SK-N-SH (cell line): Measurements from ENCODE around the gene ACAT2. TPM values are rescaled to one million over a fixed set of nuclear protein-coding genes. Genes with fewer than 3 reads are reported as not detected.

Experiments used
- CTCF ChIA-PET: fragments of 300-600, 350-600 bp; formaldehyde crosslinking; extraction: SDS; loops from one replicate; lab custom pipeline; 2021; lab: Yijun Ruan, JAX
- POLR2A ChIA-PET: fragments of 350-600 bp; sonication (Branson Sonifier 250); formaldehyde crosslinking; extraction: SDS; loops from one replicate; lab custom pipeline; 2020; ENCODE audit warnings: antibody characterized with exemption, inconsistent platforms; lab: Yijun Ruan, JAX
- DNase-seq: peaks from one replicate; pipeline ENCODE4 v3.0.0; 2012
- H2AFZ ChIP-seq: fragments of 200-600 bp; sonication (generic); 2 replicates; pipeline ENCODE4 v1.8.1; 2016; ENCODE audit warnings: antibody characterized with exemption, mild to moderate bottlenecking, low read depth
- H3F3A ChIP-seq: fragments of 200-600 bp; sonication (generic); replicated peaks from 2 replicates; pipeline ENCODE3; 2016; ENCODE audit warnings: antibody characterized with exemption, mild to moderate bottlenecking; ENCODE audit not compliant: insufficient read depth
- H3K27ac ChIP-seq, 2 experiments: fragments of 200-500 bp in 1 of 2; fragments of 200-600 bp in 1 of 2; sonication (Bioruptor generic) in 1 of 2; sonication (generic), shearing (Covaris generic) in 1 of 2; 2 replicates each; pipeline versions ENCODE4 v1.5.1 to v1.6.1; 2014 to 2016; ENCODE audit warnings: low read depth in 2 of 2, inconsistent platforms in 1 of 2, low read length in 1 of 2, mild to moderate bottlenecking in 1 of 2, mixed read lengths in 1 of 2
- H3K27me3 ChIP-seq: fragments of 200-600 bp; sonication (generic), shearing (Covaris generic); 2 replicates; pipeline ENCODE4 v1.6.1; 2016; ENCODE audit warnings: mixed run types; ENCODE audit not compliant: insufficient read depth
- H3K36me3 ChIP-seq, 2 experiments: fragments of 200-500 bp in 1 of 2; fragments of 200-600 bp in 1 of 2; sonication (Bioruptor generic) in 1 of 2; sonication (generic) in 1 of 2; replicated peaks in 1 of 2; 2 replicates each; pipeline versions ENCODE3 to v1.5.1; 2014 to 2016; ENCODE audit warnings: low read length in 1 of 2, mild to moderate bottlenecking in 1 of 2; ENCODE audit not compliant: insufficient read depth in 2 of 2, control insufficient read depth in 1 of 2
- H3K4me1 ChIP-seq, 2 experiments: fragments of 200-500 bp in 1 of 2; fragments of 200-600 bp in 1 of 2; sonication (Bioruptor generic) in 1 of 2; sonication (generic), shearing (Covaris generic) in 1 of 2; 2 replicates each; pipeline versions ENCODE4 v1.5.1 to v1.6.1; 2014 to 2016; ENCODE audit warnings: low read depth in 1 of 2, low read length in 1 of 2, mixed run types in 1 of 2; ENCODE audit not compliant: insufficient read depth in 2 of 2, control insufficient read depth in 1 of 2
- H3K4me2 ChIP-seq: fragments of 200-600 bp; sonication (generic), shearing (Covaris generic); 2 replicates; pipeline ENCODE4 v1.6.1; 2017; ENCODE audit warnings: mixed run types
- H3K4me3 ChIP-seq, 2 experiments: fragments of 200-500 bp in 1 of 2; fragments of 200-600 bp in 1 of 2; sonication (Bioruptor generic) in 1 of 2; sonication (generic), shearing (Covaris generic) in 1 of 2; 2 replicates each; pipeline versions ENCODE4 v1.5.1 to v1.8.1; 2014 to 2016; ENCODE audit warnings: low read depth in 2 of 2, inconsistent platforms in 1 of 2, low read length in 1 of 2, mild to moderate bottlenecking in 1 of 2, mixed read lengths in 1 of 2, moderate library complexity in 1 of 2
- H3K79me2 ChIP-seq: fragments of 200-600 bp; sonication (generic); 2 replicates; pipeline ENCODE4 v1.8.1; 2017; ENCODE audit warnings: mild to moderate bottlenecking; ENCODE audit not compliant: insufficient read depth
- H3K9ac ChIP-seq: fragments of 200-600 bp; sonication (generic); 2 replicates; pipeline ENCODE4 v1.6.1; 2017; ENCODE audit warnings: mixed run types
- H3K9me2 ChIP-seq: fragments of 200-600 bp; sonication (generic); 2 replicates; pipeline ENCODE4 v1.6.1; 2017; ENCODE audit warnings: mixed run types
- H3K9me3 ChIP-seq: fragments of 200-600 bp; sonication (generic); 2 replicates; pipeline ENCODE4 v1.6.1; 2017; ENCODE audit warnings: mixed run types, mild to moderate bottlenecking, moderate library complexity
- H4K20me1 ChIP-seq: fragments of 200-600 bp; sonication (generic); 2 replicates; pipeline ENCODE4 v1.6.1; 2017; ENCODE audit warnings: mild to moderate bottlenecking, mixed run types; ENCODE audit not compliant: insufficient read depth
- CHD2 ChIP-seq: fragments of 150-350 bp; IDR thresholded peaks from 2 replicates; pipeline ENCODE4 v1.6.1; 2018; ENCODE audit warnings: low read length; ENCODE audit not compliant: partially characterized antibody
- ELF1 ChIP-seq: IDR thresholded peaks from 2 replicates; pipeline ENCODE4 v1.4.0; 2012
- EP300 ChIP-seq, 2 experiments: IDR thresholded peaks; 2 replicates each; pipeline versions ENCODE4 v1.4.0 to v1.6.1; 2012; ENCODE audit warnings: borderline replicate concordance in 1 of 2, low read depth in 1 of 2, low read length in 1 of 2
- FOSL2 ChIP-seq: IDR thresholded peaks from 2 replicates; pipeline ENCODE4 v1.4.0; 2012; ENCODE audit warnings: low read depth, mild to moderate bottlenecking, moderate library complexity, borderline replicate concordance
- FOXJ3 ChIP-seq: sonication (generic); formaldehyde crosslinking; IDR thresholded peaks from 2 replicates; pipeline ENCODE4 v1.5.1; 2020; ENCODE audit warnings: mild to moderate bottlenecking, missing genetic modification reagents
- FOXM1 ChIP-seq: IDR thresholded peaks from 2 replicates; pipeline ENCODE4 v1.4.0; 2012; ENCODE audit warnings: low read depth, mild to moderate bottlenecking
- GABPA ChIP-seq: IDR thresholded peaks from 2 replicates; pipeline ENCODE4 v1.4.0; 2012; ENCODE audit warnings: low read depth, mild to moderate bottlenecking
- GATA2 ChIP-seq: sonication (generic); formaldehyde crosslinking; IDR thresholded peaks from 2 replicates; pipeline ENCODE4 v1.5.0; 2020; ENCODE audit warnings: mild to moderate bottlenecking, missing genetic modification reagents
- JUND ChIP-seq: IDR thresholded peaks from 2 replicates; pipeline ENCODE4 v1.4.0; 2012
- MEF2A ChIP-seq: IDR thresholded peaks from 2 replicates; pipeline ENCODE4 v1.4.0; 2012; ENCODE audit warnings: low read depth, borderline replicate concordance
- MXI1 ChIP-seq: IDR thresholded peaks from 2 replicates; pipeline ENCODE4 v1.6.1; 2012; ENCODE audit warnings: mild to moderate bottlenecking, low read depth, low read length, improper control_type of control experiment
- NFIC ChIP-seq: IDR thresholded peaks from 2 replicates; pipeline ENCODE4 v1.4.0; 2012; ENCODE audit warnings: borderline replicate concordance
- NRF1 ChIP-seq: IDR thresholded peaks from 2 replicates; pipeline ENCODE4 v1.6.1; 2012; ENCODE audit warnings: low read depth, mild to moderate bottlenecking, low read length
- POLR2AphosphoS5 ChIP-seq: IDR thresholded peaks from 2 replicates; pipeline ENCODE4 v1.6.1; 2012; ENCODE audit warnings: low read depth, low read length
- RAD21 ChIP-seq: IDR thresholded peaks from 2 replicates; pipeline ENCODE4 v1.6.1; 2012; ENCODE audit warnings: mild to moderate bottlenecking, low read length
- RCOR1 ChIP-seq: fragments of 150-350 bp; IDR thresholded peaks from 2 replicates; pipeline ENCODE4 v1.6.1; 2017; ENCODE audit warnings: antibody characterized with exemption, low read length
- RXRA ChIP-seq: IDR thresholded peaks from 2 replicates; pipeline ENCODE4 v1.4.0; 2012; ENCODE audit warnings: low read depth, mild to moderate bottlenecking, borderline replicate concordance
- SIN3A ChIP-seq: IDR thresholded peaks from 2 replicates; pipeline ENCODE4 v1.6.1; 2012; ENCODE audit warnings: low read depth, mild to moderate bottlenecking, low read length, moderate library complexity, borderline replicate concordance
- SMC3 ChIP-seq: IDR thresholded peaks from 2 replicates; pipeline ENCODE4 v1.6.1; 2012; ENCODE audit warnings: low read depth, low read length, improper control_type of control experiment
- TAF1 ChIP-seq: IDR thresholded peaks from 2 replicates; pipeline ENCODE4 v1.6.1; 2012; ENCODE audit warnings: low read depth, mild to moderate bottlenecking, low read length, moderate library complexity, borderline replicate concordance
- TCF12 ChIP-seq: IDR thresholded peaks from 2 replicates; pipeline ENCODE4 v1.4.0; 2012
- YY1 ChIP-seq: IDR thresholded peaks from 2 replicates; pipeline ENCODE4 v1.4.0; 2012; ENCODE audit warnings: low read depth, mild to moderate bottlenecking
- WGBS: methylation state at CpG from one replicate; pipeline ENCODE4 v1.1.6; 2017; ENCODE audit warnings: low lambda C conversion rate; 5-methylcytosine and 5-hydroxymethylcytosine counted together
- polyA plus RNA-seq, 3 experiments: library from polyadenylated mRNA; depleted of rRNA; stranded (reverse); fragments of >200 nt; gene quantifications; 2 replicates each; pipeline ENCODE4 v1.2.3, GENCODE V29; 2012
- TF ChIP-seq, protein P1 (sequence below): IDR thresholded peaks from 2 replicates; pipeline ENCODE4 v1.4.0; 2012; ENCODE audit warnings: low read depth, borderline replicate concordance
- TF ChIP-seq, protein P2 (sequence below): IDR thresholded peaks from 2 replicates; pipeline ENCODE4 v1.6.1; 2012; ENCODE audit warnings: mild to moderate bottlenecking, low read depth, low read length, moderate library complexity
- TF ChIP-seq, protein P3 (sequence below): fragments of 150-350 bp; IDR thresholded peaks from 2 replicates; pipeline ENCODE4 v1.6.1; 2016; ENCODE audit warnings: mild to moderate bottlenecking, low read depth, low read length
- TF ChIP-seq, protein P4 (sequence below): IDR thresholded peaks from 2 replicates; pipeline ENCODE4 v1.4.0; 2012; ENCODE audit warnings: low read depth

Gene ACAT2
- polyA plus RNA-seq, 1 of the 3 experiments (the other 2 are of a cell fraction): 13.1 TPM

DNA sequence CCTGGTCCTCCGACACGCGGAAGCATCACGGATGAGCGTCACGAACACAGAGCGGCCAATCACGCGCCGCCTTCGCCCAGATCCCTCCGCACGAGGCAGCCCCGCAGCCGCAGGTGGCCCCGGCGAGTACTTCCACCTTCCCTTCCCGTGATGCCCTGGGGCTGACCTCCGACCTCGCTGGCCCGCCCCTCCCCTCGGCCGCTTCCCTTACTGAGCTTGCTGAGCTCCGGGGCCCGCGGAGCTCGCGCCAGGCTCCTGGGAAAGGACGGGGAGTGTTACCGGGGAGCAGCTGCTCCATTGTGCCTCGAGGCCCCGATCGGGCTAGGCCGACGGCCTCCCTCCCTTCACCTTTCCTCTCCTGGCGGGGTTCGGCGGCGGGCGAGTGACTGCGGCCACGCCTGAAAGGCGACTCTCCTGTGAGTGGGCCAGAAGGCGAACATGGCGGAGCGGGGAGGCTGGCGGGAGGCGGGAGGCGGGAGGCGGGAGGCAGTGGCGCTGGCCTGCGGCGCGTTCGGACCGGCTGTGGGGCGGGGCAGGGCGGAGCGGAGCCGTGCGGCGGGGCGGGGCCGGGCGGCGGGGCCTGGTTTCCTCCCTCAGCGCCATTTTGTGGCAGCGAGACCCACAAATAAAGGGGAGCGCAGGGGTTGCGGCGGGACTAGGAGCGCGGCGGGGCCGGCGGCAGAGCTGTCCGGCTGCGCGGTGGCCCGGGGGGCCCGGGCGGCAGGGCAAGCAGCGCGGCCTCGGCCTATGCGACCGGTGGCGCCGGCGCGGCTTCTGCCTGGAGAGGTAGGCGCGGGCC is 34.7 kb upstream of the ACAT2 start, which contains the start of gene WTAP:
Gene WTAP (plus strand): TSS at position 589 of the 799 bp plus-strand sequence. CDS start 8,760 bp downstream, outside the sequence.
- peak within 1 kb of the TSS; percentile 87 for H2AFZ ChIP-seq
- H3K36me3 ChIP-seq: peaks cover 2 to 6% of the 10 kb centered on the region in 2 experiments
- H3K4me1 ChIP-seq: peaks cover 4 to 9% of the 10 kb centered on the region in 2 experiments; a peak in 3 of 4 replicates
- CTCF ChIA-PET: interaction anchor here (1.0 to 3.6 kb wide), 6 partner anchors 8 to 64 kb away, joined by 3 to 21 read pairs (median 3); no protein-coding TSS in a partner anchor
- H3K27ac ChIP-seq: peak within 1 kb of the TSS; percentile 97 to 99
- H3K4me3 ChIP-seq: peak within 1 kb of the TSS; percentile 82 to 85
- H3K79me2 ChIP-seq: peaks cover 93% of the 10 kb centered on the region
- H3K9me3 ChIP-seq: no peaks in the 10 kb centered on the region
- POLR2A ChIA-PET: interaction anchor here (1.0 to 3.4 kb wide), 7 partner anchors 10 to 241 kb away, joined by 3 to 25 read pairs (median 5); partner anchors contain the start of genes ACAT2, MRPL18, SOD2 and TCP1
- H3K4me2 ChIP-seq: peak within 1 kb of the TSS; percentile 89
- H4K20me1 ChIP-seq: peaks cover 42% of the 10 kb centered on the region
- H3K9ac ChIP-seq: peak within 1 kb of the TSS; percentile 97
- no peaks in the 10 kb centered on the region for H3K9me2 ChIP-seq
- peak; percentile 95 for DNase-seq
- 0% methylated on average over 7 of the region's 93 CpGs for WGBS
- no peaks in the 10 kb centered on the region for H3F3A ChIP-seq
- H3K27me3 ChIP-seq: no peaks in the 10 kb centered on the region
- TF ChIP-seq SIN3A (peak; percentile 54; the same call in 1 of the 2 replicates), MXI1 (peak; percentile 88; the same call in 1 of the 2 replicates), SMC3 (no peak), YY1 (peak; percentile 87), NRF1 (peak; percentile 36), JUND (no peak), CHD2 (peak; percentile 98), RCOR1 (peak; percentile 66), RXRA (no peak), NFIC (peak; percentile 11; the same call in 1 of the 2 replicates), FOXM1 (no peak), MEF2A (no peak), TAF1 (peak; percentile 82), FOXJ3 (CRISPR knock-in tag) (0 out of 2 replicates have a peak, but pooled peaks have one; percentile 11), ELF1 (peak; percentile 83), TCF12 (peak; percentile 59), GATA2 (CRISPR knock-in tag) (no peak; the same call in 1 of the 2 replicates), POLR2AphosphoS5 (peak; percentile 81), FOSL2 (no peak; the same call in 1 of the 2 replicates), RAD21 (no peak), GABPA (peak; percentile 71), EP300 (IDR thresholded peaks at IDR 0.05; ENCODE audit: borderline replicate concordance in 1 of 2, low read depth in 1 of 2, low read length in 1 of 2) (0 out of 4 replicates have a peak, but pooled peaks of 1 of the 2 experiments have one; percentile 28)
- TF ChIP-seq, protein P1, sequence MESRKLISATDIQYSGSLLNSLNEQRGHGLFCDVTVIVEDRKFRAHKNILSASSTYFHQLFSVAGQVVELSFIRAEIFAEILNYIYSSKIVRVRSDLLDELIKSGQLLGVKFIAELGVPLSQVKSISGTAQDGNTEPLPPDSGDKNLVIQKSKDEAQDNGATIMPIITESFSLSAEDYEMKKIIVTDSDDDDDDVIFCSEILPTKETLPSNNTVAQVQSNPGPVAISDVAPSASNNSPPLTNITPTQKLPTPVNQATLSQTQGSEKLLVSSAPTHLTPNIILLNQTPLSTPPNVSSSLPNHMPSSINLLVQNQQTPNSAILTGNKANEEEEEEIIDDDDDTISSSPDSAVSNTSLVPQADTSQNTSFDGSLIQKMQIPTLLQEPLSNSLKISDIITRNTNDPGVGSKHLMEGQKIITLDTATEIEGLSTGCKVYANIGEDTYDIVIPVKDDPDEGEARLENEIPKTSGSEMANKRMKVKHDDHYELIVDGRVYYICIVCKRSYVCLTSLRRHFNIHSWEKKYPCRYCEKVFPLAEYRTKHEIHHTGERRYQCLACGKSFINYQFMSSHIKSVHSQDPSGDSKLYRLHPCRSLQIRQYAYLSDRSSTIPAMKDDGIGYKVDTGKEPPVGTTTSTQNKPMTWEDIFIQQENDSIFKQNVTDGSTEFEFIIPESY: 0 out of 2 replicates have a peak, but pooled peaks have one; percentile 27
- TF ChIP-seq, protein P2, sequence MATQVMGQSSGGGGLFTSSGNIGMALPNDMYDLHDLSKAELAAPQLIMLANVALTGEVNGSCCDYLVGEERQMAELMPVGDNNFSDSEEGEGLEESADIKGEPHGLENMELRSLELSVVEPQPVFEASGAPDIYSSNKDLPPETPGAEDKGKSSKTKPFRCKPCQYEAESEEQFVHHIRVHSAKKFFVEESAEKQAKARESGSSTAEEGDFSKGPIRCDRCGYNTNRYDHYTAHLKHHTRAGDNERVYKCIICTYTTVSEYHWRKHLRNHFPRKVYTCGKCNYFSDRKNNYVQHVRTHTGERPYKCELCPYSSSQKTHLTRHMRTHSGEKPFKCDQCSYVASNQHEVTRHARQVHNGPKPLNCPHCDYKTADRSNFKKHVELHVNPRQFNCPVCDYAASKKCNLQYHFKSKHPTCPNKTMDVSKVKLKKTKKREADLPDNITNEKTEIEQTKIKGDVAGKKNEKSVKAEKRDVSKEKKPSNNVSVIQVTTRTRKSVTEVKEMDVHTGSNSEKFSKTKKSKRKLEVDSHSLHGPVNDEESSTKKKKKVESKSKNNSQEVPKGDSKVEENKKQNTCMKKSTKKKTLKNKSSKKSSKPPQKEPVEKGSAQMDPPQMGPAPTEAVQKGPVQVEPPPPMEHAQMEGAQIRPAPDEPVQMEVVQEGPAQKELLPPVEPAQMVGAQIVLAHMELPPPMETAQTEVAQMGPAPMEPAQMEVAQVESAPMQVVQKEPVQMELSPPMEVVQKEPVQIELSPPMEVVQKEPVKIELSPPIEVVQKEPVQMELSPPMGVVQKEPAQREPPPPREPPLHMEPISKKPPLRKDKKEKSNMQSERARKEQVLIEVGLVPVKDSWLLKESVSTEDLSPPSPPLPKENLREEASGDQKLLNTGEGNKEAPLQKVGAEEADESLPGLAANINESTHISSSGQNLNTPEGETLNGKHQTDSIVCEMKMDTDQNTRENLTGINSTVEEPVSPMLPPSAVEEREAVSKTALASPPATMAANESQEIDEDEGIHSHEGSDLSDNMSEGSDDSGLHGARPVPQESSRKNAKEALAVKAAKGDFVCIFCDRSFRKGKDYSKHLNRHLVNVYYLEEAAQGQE: peak; percentile 46; the same call in 1 of the 2 replicates
- TF ChIP-seq, protein P3, sequence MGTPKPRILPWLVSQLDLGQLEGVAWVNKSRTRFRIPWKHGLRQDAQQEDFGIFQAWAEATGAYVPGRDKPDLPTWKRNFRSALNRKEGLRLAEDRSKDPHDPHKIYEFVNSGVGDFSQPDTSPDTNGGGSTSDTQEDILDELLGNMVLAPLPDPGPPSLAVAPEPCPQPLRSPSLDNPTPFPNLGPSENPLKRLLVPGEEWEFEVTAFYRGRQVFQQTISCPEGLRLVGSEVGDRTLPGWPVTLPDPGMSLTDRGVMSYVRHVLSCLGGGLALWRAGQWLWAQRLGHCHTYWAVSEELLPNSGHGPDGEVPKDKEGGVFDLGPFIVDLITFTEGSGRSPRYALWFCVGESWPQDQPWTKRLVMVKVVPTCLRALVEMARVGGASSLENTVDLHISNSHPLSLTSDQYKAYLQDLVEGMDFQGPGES: peak; percentile 32; the same call in 1 of the 2 replicates
- TF ChIP-seq, protein P4, sequence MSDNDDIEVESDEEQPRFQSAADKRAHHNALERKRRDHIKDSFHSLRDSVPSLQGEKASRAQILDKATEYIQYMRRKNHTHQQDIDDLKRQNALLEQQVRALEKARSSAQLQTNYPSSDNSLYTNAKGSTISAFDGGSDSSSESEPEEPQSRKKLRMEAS: peak; percentile 97
